ENCODE measurements around the gene TAF4.

DNA sequence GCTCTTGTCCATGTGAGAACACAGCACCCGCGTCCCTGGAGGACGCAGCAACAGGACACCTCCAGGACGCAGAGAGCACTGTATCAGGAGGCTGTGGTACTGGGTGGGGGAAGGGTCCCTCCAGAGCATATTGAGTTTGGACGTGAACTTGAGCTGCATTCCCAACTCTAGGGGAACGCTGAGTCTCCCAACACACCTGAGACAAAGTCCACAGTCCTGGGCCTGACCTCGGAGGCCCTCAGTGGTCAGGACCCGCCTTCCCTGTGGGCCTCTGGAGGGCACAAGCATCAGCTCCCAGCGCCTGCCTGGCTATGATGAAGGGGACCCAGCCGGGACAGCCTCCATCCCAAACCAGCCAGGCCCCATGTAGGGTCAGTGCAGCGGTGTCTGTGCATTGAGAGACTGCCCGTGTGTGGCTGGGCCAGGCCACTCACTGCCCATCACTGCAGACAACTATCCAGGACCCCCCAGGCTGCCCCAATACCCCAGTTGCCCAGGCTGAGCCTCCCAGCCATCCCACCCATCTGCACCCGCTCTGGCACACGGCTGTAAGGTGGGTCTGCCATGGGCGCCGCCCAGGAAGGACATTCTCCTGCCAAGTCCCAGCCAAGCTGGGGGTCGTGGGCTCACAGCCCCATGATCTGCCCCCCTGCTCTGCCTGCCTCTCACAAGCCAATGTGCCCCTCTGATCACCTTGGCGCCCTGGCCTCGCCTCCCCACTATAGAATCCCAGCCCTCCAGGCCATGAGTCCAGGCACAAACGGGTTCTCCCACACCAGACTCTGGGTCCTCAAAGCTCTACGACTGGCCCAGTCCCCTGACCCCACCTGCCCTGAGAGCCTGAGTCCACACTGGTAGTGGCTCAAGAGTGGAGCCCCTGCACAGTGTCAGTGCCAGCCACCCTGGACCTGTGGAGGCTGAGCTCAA is 115.7 kb downstream of the TAF4 start:
- TF ChIP-seq CTCF (tag by site-specific recombination; IDR thresholded peaks at IDR 0.05) (no peak), YY1 (tag by site-specific recombination; IDR thresholded peaks at IDR 0.05) (no peak), ZNF776 (tag by site-specific recombination; IDR thresholded peaks at IDR 0.05; ENCODE audit: borderline replicate concordance) (no peak), ZNF362 (tag by site-specific recombination; IDR thresholded peaks at IDR 0.05) (no peak), MZF1 (tag by site-specific recombination; IDR thresholded peaks at IDR 0.05; ENCODE audit: borderline replicate concordance) (no peak), RBAK (tag by site-specific recombination; IDR thresholded peaks at IDR 0.05) (no peak)
- TF ChIP-seq, protein P1, sequence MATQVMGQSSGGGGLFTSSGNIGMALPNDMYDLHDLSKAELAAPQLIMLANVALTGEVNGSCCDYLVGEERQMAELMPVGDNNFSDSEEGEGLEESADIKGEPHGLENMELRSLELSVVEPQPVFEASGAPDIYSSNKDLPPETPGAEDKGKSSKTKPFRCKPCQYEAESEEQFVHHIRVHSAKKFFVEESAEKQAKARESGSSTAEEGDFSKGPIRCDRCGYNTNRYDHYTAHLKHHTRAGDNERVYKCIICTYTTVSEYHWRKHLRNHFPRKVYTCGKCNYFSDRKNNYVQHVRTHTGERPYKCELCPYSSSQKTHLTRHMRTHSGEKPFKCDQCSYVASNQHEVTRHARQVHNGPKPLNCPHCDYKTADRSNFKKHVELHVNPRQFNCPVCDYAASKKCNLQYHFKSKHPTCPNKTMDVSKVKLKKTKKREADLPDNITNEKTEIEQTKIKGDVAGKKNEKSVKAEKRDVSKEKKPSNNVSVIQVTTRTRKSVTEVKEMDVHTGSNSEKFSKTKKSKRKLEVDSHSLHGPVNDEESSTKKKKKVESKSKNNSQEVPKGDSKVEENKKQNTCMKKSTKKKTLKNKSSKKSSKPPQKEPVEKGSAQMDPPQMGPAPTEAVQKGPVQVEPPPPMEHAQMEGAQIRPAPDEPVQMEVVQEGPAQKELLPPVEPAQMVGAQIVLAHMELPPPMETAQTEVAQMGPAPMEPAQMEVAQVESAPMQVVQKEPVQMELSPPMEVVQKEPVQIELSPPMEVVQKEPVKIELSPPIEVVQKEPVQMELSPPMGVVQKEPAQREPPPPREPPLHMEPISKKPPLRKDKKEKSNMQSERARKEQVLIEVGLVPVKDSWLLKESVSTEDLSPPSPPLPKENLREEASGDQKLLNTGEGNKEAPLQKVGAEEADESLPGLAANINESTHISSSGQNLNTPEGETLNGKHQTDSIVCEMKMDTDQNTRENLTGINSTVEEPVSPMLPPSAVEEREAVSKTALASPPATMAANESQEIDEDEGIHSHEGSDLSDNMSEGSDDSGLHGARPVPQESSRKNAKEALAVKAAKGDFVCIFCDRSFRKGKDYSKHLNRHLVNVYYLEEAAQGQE (tag by site-specific recombination; IDR thresholded peaks at IDR 0.05), result no peak
- TF ChIP-seq, protein P2, sequence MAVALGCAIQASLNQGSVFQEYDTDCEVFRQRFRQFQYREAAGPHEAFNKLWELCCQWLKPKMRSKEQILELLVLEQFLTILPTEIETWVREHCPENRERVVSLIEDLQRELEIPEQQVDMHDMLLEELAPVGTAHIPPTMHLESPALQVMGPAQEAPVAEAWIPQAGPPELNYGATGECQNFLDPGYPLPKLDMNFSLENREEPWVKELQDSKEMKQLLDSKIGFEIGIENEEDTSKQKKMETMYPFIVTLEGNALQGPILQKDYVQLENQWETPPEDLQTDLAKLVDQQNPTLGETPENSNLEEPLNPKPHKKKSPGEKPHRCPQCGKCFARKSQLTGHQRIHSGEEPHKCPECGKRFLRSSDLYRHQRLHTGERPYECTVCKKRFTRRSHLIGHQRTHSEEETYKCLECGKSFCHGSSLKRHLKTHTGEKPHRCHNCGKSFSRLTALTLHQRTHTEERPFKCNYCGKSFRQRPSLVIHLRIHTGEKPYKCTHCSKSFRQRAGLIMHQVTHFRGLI (tag by site-specific recombination; IDR thresholded peaks at IDR 0.05), result no peak

Data from HEK293 (cell line).